Embryonic facial prominence (tissue), 1 donor: ENCODE measurements around the gene OGFOD3.
"Not testable (repeated sequence)": the region's sequence is repeated elsewhere in the genome, so short reads cannot be mapped to it uniquely, and the experiment has no call there.

Experiments used
- DNase-seq: peaks from one replicate; pipeline ENCODE4 v3.0.0-alpha.2; 2016; ENCODE audit errors: extremely low spot score

Gene OGFOD3

GRCh38 chr17:82355770-82356427, 62.5 kb downstream of the OGFOD3 start:
- no peak for DNase-seq

- no peak for DNase-seq
These were observed 63.5 kb downstream of the OGFOD3 start for GRCh38 chr17:82354804-82355308.

- no peak for DNase-seq
These were observed 64.9 kb downstream of the OGFOD3 start for GRCh38 chr17:82353484-82353883.

- DNase-seq: peak; percentile 57
These were observed 66.5 kb downstream of the OGFOD3 start for GRCh38 chr17:82351713-82352488.

GRCh38 chr17:82351254-82351712, 67.1 kb downstream of the OGFOD3 start:
- no peak for DNase-seq

- DNase-seq: no peak
These were observed 68.0 kb downstream of the OGFOD3 start for GRCh38 chr17:82350182-82351030.

- DNase-seq: peak; percentile 34
These were observed 69.1 kb downstream of the OGFOD3 start for GRCh38 chr17:82349287-82349701.

GRCh38 chr17:82348866-82349265, 69.5 kb downstream of the OGFOD3 start:
- no peak for DNase-seq

- DNase-seq: no peak
These were observed 70.0 kb downstream of the OGFOD3 start for GRCh38 chr17:82348434-82348833.

GRCh38 chr17:82347994-82348393, 70.4 kb downstream of the OGFOD3 start:
- not testable (repeated sequence) for DNase-seq

- no peak for DNase-seq
These were observed 71.8 kb downstream of the OGFOD3 start for GRCh38 chr17:82346342-82347300.

GRCh38 chr17:82345151-82345976, 73.0 kb downstream of the OGFOD3 start:
- DNase-seq: no peak

- DNase-seq: no peak
These were observed 74.0 kb downstream of the OGFOD3 start for GRCh38 chr17:82344175-82344907.

GRCh38 chr17:82343560-82343959, 74.8 kb downstream of the OGFOD3 start:
- no peak for DNase-seq

- no peak for DNase-seq
These were observed 75.9 kb downstream of the OGFOD3 start for GRCh38 chr17:82342361-82343079.

- DNase-seq: no peak
These were observed 78.5 kb downstream of the OGFOD3 start for GRCh38 chr17:82339634-82340580.
